H1 (cell line): ENCODE results near the gene RASSF3. TPM values are rescaled to one million over a fixed set of nuclear protein-coding genes. Genes with fewer than 3 reads are reported as not detected.

Experiments used
- CTCF ChIA-PET: fragments of 300-600 bp; sonication (Branson Sonifier 250); formaldehyde crosslinking; loops from one replicate; lab custom pipeline; 2021; ENCODE audit not compliant: partially characterized antibody; lab: Charles Lee
- POLR2A ChIA-PET: fragments of 300-600 bp; sonication (Branson Sonifier 250); formaldehyde crosslinking; loops from one replicate; lab custom pipeline; 2021; ENCODE audit warnings: inconsistent platforms; ENCODE audit not compliant: partially characterized antibody; lab: Charles Lee
- DNase-seq, 2 experiments: peaks; one replicate each; pipeline versions ENCODE4 v3.0.0 to v3.0.0-alpha.2; 2010 to 2022; ENCODE audit warnings: low spot score in 2 of 2, low read depth in 1 of 2, mixed read lengths in 1 of 2
- FAIRE-seq: peaks from 2 replicates; lab custom pipeline; 2011; peaks lifted over from hg19 to GRCh38; lab: Jason Lieb, UNC
- H2AFZ ChIP-seq: 2 replicates; pipeline ENCODE4 v1.8.1; 2012; ENCODE audit warnings: low read length, inconsistent platforms
- H2AK5ac ChIP-seq: 2 replicates; pipeline ENCODE4 v1.6.1; 2013; ENCODE audit warnings: low read depth, low read length
- H2BK120ac ChIP-seq: replicated peaks from 2 replicates; pipeline ENCODE3; 2013; ENCODE audit warnings: low read depth, low read length, inconsistent platforms
- H2BK12ac ChIP-seq: 2 replicates; pipeline ENCODE4 v1.6.1; 2013; ENCODE audit warnings: low read depth, low read length
- H2BK15ac ChIP-seq: 2 replicates; pipeline ENCODE4 v1.6.1; 2013; ENCODE audit warnings: low read length
- H2BK20ac ChIP-seq: 2 replicates; pipeline ENCODE4 v1.6.1; 2013; ENCODE audit warnings: low read length
- H2BK5ac ChIP-seq: 2 replicates; pipeline ENCODE4 v1.6.1; 2013; ENCODE audit warnings: low read depth, low read length
- H3K14ac ChIP-seq: 2 replicates; pipeline ENCODE4 v1.6.1; 2013; ENCODE audit warnings: inconsistent platforms; ENCODE audit not compliant: insufficient read length
- H3K18ac ChIP-seq: 2 replicates; pipeline ENCODE4 v1.6.1; 2013; ENCODE audit warnings: low read length; ENCODE audit errors: extremely low read depth
- H3K23ac ChIP-seq: 2 replicates; pipeline ENCODE4 v1.6.1; 2013; ENCODE audit warnings: inconsistent platforms; ENCODE audit not compliant: insufficient read length
- H3K23me2 ChIP-seq: 2 replicates; pipeline ENCODE4 v1.6.1; 2013; ENCODE audit warnings: low read depth, low read length
- H3K27ac ChIP-seq: 2 replicates; pipeline ENCODE4 v1.6.1; 2011; ENCODE audit warnings: low read depth, low read length, inconsistent platforms
- H3K27me3 ChIP-seq, 4 experiments: replicated peaks in 1 of 4; 1 replicate in 1 of 4; 2 replicates in 3 of 4; pipeline versions ENCODE4 v1.6.1 to v1.8.1; 2011 to 2013; ENCODE audit warnings: low read length in 3 of 4, mild to moderate bottlenecking in 3 of 4, inconsistent platforms in 2 of 4, mixed read lengths in 2 of 4, moderate library complexity in 1 of 4; ENCODE audit not compliant: control insufficient read depth in 3 of 4, insufficient read depth in 3 of 4; ENCODE audit errors: extremely low read depth in 1 of 4
- H3K36me3 ChIP-seq, 4 experiments: 2 replicates each; pipeline versions ENCODE4 v1.6.1 to v1.8.1; 2011 to 2013; ENCODE audit warnings: mild to moderate bottlenecking in 4 of 4, low read length in 3 of 4, moderate library complexity in 2 of 4, control low read depth in 1 of 4, inconsistent platforms in 1 of 4; ENCODE audit not compliant: insufficient read depth in 4 of 4, control insufficient read depth in 2 of 4
- H3K4ac ChIP-seq: replicated peaks from 2 replicates; pipeline ENCODE3; 2013; ENCODE audit warnings: low read length, low read depth, mixed read lengths, inconsistent platforms; ENCODE audit not compliant: insufficient read length
- H3K4me1 ChIP-seq, 4 experiments: replicated peaks in 1 of 4; 1 replicate in 1 of 4; 2 replicates in 3 of 4; pipeline versions ENCODE4 v1.6.1 to v1.8.1; 2011 to 2013; ENCODE audit warnings: low read length in 3 of 4, inconsistent platforms in 2 of 4, mixed read lengths in 1 of 4; ENCODE audit not compliant: insufficient read depth in 4 of 4, control insufficient read depth in 3 of 4
- H3K4me2 ChIP-seq, 2 experiments: 2 replicates each; pipeline versions ENCODE4 v1.6.1 to v1.8.1; 2011 to 2013; ENCODE audit warnings: low read depth in 2 of 2, low read length in 2 of 2, control low read depth in 1 of 2, inconsistent platforms in 1 of 2, mild to moderate bottlenecking in 1 of 2; ENCODE audit not compliant: insufficient read depth in 1 of 2
- H3K4me3 ChIP-seq, 4 experiments: fragments of 200-600, 300-600 bp in 1 of 4; sonication (generic), shearing (Covaris generic), sonication (Bioruptor Twin) in 1 of 4; 2 replicates each; pipeline versions ENCODE4 v1.5.1 to v1.8.1; 2011 to 2016; ENCODE audit warnings: low read length in 4 of 4, low read depth in 3 of 4, control low read depth in 2 of 4, inconsistent platforms in 2 of 4, mild to moderate bottlenecking in 2 of 4, mixed read lengths in 1 of 4, moderate library complexity in 1 of 4; ENCODE audit not compliant: insufficient read depth in 2 of 4; ENCODE audit errors: extremely low read depth in 1 of 4
- H3K56ac ChIP-seq: replicated peaks from 2 replicates; pipeline ENCODE3; 2013; ENCODE audit warnings: low read depth, mild to moderate bottlenecking, mixed read lengths, low read length, inconsistent platforms; ENCODE audit not compliant: insufficient read length
- H3K79me1 ChIP-seq: 2 replicates; pipeline ENCODE4 v1.6.1; 2013; ENCODE audit warnings: low read depth, low read length, control low read depth
- H3K79me2 ChIP-seq, 2 experiments: 2 replicates each; pipeline versions ENCODE4 v1.6.1 to v1.8.1; 2012 to 2013; ENCODE audit warnings: low read length in 2 of 2, mild to moderate bottlenecking in 2 of 2, inconsistent platforms in 1 of 2; ENCODE audit not compliant: insufficient read depth in 2 of 2, control insufficient read depth in 1 of 2
- H3K9ac ChIP-seq, 4 experiments: replicated peaks in 1 of 4; 1 replicate in 1 of 4; 2 replicates in 3 of 4; pipeline versions ENCODE4 v1.6.1 to v1.8.1; 2011 to 2013; ENCODE audit warnings: low read depth in 3 of 4, low read length in 3 of 4, control low read depth in 2 of 4, mild to moderate bottlenecking in 2 of 4, moderate library complexity in 2 of 4, inconsistent platforms in 1 of 4; ENCODE audit errors: extremely low read depth in 1 of 4
- H3K9me3 ChIP-seq, 2 experiments: 2 replicates each; pipeline versions ENCODE4 v1.6.1 to v1.8.1; 2012 to 2013; ENCODE audit warnings: mild to moderate bottlenecking in 2 of 2, moderate library complexity in 2 of 2, control low read depth in 1 of 2, inconsistent platforms in 1 of 2, low read depth in 1 of 2, low read length in 1 of 2, mixed read lengths in 1 of 2; ENCODE audit not compliant: insufficient read depth in 2 of 2
- H4K20me1 ChIP-seq, 2 experiments: replicated peaks in 1 of 2; 2 replicates each; pipeline versions ENCODE3 to v1.8.1; 2011 to 2013; ENCODE audit warnings: inconsistent platforms in 2 of 2, low read length in 2 of 2, mild to moderate bottlenecking in 1 of 2; ENCODE audit not compliant: insufficient read depth in 2 of 2, control insufficient read depth in 1 of 2
- H4K5ac ChIP-seq: 2 replicates; pipeline ENCODE4 v1.6.1; 2013; ENCODE audit warnings: low read length, low read depth, mixed read lengths, inconsistent platforms; ENCODE audit not compliant: insufficient read length
- H4K8ac ChIP-seq: 2 replicates; pipeline ENCODE4 v1.8.0; 2013; ENCODE audit warnings: mild to moderate bottlenecking, moderate library complexity, low read length, inconsistent platforms; ENCODE audit not compliant: insufficient read depth; ENCODE audit errors: extremely low read depth
- H4K91ac ChIP-seq: replicated peaks from 2 replicates; pipeline ENCODE3; 2013; ENCODE audit warnings: low read length, mixed read lengths, inconsistent platforms; ENCODE audit not compliant: insufficient read length
- CTBP2 ChIP-seq: IDR thresholded peaks from 2 replicates; pipeline ENCODE4 v1.7.0; 2011; ENCODE audit warnings: borderline replicate concordance, mild to moderate bottlenecking, moderate library complexity, mixed read lengths, low read length; ENCODE audit not compliant: insufficient read depth, insufficient read length
- NANOG ChIP-seq: IDR thresholded peaks from 2 replicates; pipeline ENCODE4 v1.6.1; 2011; ENCODE audit warnings: low read length, low read depth, mild to moderate bottlenecking, inconsistent platforms; ENCODE audit not compliant: insufficient read depth, poor library complexity, severe bottlenecking
- POLR2AphosphoS5 ChIP-seq: IDR thresholded peaks from 2 replicates; pipeline ENCODE4 v1.6.1; 2011; ENCODE audit warnings: low read depth, low read length
- RNF2 ChIP-seq: fragments of 200-900, 300-1000 bp; sonication (generic); IDR thresholded peaks from 2 replicates; pipeline ENCODE4 v1.7.1; 2016; ENCODE audit warnings: borderline replicate concordance, low read depth, mild to moderate bottlenecking, antibody characterized with exemption, low read length; ENCODE audit not compliant: poor library complexity, severe bottlenecking; ENCODE audit errors: missing control alignments
- SIRT6 ChIP-seq: IDR thresholded peaks from one replicate; pipeline ENCODE4 v1.7.1; 2012; ENCODE audit warnings: low read length, inconsistent platforms
- ZNF274 ChIP-seq: IDR thresholded peaks from 2 replicates; pipeline ENCODE4 v1.7.0; 2012; ENCODE audit warnings: low read length, borderline replicate concordance; ENCODE audit errors: extremely low read depth
- WGBS, 2 experiments: shearing (Covaris generic) in 1 of 2; methylation state at CpG; one replicate each; pipeline versions ENCODE4 v1.1.6 to v1.1.7; 2013 to 2015; ENCODE audit warnings: low lambda C conversion rate in 2 of 2, mixed read lengths in 2 of 2, inconsistent platforms in 1 of 2, low coverage in 1 of 2, missing lambda C conversion rate in 1 of 2; ENCODE audit not compliant: insufficient replicate concordance in 2 of 2, insufficient coverage in 1 of 2, insufficient read length in 1 of 2; ENCODE audit errors: extremely low coverage in 1 of 2, missing lambda C conversion rate in 1 of 2; 5-methylcytosine and 5-hydroxymethylcytosine counted together
- polyA plus RNA-seq, 7 experiments: library from polyadenylated mRNA; depleted of rRNA in 3 of 7; stranded (reverse) in 5 of 7; unstranded in 2 of 7; fragments of >200 nt in 5 of 7; fragments of 200-250 nt in 2 of 7; gene quantifications; 1 replicate in 5 of 7; 2 replicates in 1 of 7; 4 replicates in 1 of 7; pipeline versions ENCODE4 v1.2.1 to v1.2.3, GENCODE V29; 2011 to 2013; ENCODE audit warnings: missing spikeins in 2 of 7, mixed read lengths in 2 of 7
- total RNA-seq: library from RNA; stranded (reverse); fragmentation: NEBNext Ultra II Directional; extraction: Animal tissue kit (Norgen Biotek cat#: 25700); gene quantifications from 2 replicates; pipeline ENCODE4 v1.2.1, GENCODE V29; 2021

Gene RASSF3
- total and polyA plus RNA-seq, 2 of the 8 experiments (the other 6 are each of a cell fraction or from before 2014, with no cell fraction given) = 19.1 to 64.3 TPM

DNA sequence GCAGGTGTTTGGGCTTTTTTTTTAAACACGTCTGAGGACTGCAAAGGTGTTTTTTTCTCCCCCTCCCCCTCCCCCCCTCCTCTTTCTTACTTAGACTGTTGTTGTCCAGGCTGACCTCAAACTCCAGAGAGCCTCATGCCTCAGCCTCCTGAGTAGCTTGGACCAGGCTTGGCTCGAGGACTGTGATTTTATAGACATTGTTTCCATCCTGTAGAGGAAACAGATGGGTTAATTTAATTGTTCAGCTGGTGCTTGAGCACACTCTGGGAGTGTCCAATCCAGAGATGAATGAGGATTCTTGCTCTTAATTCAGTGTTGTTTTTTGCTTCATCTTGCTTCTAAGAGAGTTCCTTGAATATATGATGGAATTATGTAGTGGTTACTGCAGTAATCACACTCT is 42.1 kb downstream of the RASSF3 start:
- WGBS, 2 experiments = 83% methylated on average over 2 of the region's 2 CpGs; no CpG with 5 or more reads in 1 of the 2 experiments
- Histone ChIP-seq H3K14ac (no peak overlapping the region), H3K36me3 (no peaks in the 10 kb centered on the region), H4K91ac (no peak overlapping the region), H3K4me2 (no peak overlapping the region), H3K9me3 (no peaks in the 10 kb centered on the region), H2BK5ac (no peak overlapping the region), H4K5ac (no peak overlapping the region), H2BK120ac (no peak overlapping the region), H2BK20ac (no peak overlapping the region), H3K4me3 (no peak overlapping the region), H3K27ac (no peak overlapping the region), H3K56ac (no peak overlapping the region), H4K20me1 (peaks cover 6 to 8% of the 10 kb centered on the region in 2 experiments), H4K8ac (no peak overlapping the region), H3K27me3 (no peaks in the 10 kb centered on the region), H2AK5ac (no peak overlapping the region), H3K79me2 (peaks cover 11 to 78% of the 10 kb centered on the region in 2 experiments), H3K4me1 (peaks cover 0 to 10% (median 4%) of the 10 kb centered on the region in 4 experiments; a peak in 4 of 7 replicates), H2BK12ac (no peak overlapping the region), H3K4ac (no peak overlapping the region), H2BK15ac (no peak overlapping the region), H3K18ac (no peak overlapping the region), H3K79me1 (peaks cover 11% of the 10 kb centered on the region; the same call in 1 of the 2 replicates), H3K23me2 (no peaks in the 10 kb centered on the region), H3K23ac (no peak overlapping the region), H3K9ac (no peak overlapping the region), H2AFZ (no peak overlapping the region)
- ChIA-PET CTCF (no interaction called here), POLR2A (interaction anchor here (1.0 to 1.4 kb wide), 3 partner anchors 8 to 68 kb away, joined by 3 to 5 read pairs (median 4); no protein-coding TSS in a partner anchor)
- no peak for TF ChIP-seq RNF2
- no peak for TF ChIP-seq NANOG
- no peak for TF ChIP-seq CTBP2
- no peak for TF ChIP-seq POLR2AphosphoS5
- TF ChIP-seq ZNF274 = no peak
- TF ChIP-seq SIRT6 = no peak
- DNase-seq = no peak
- FAIRE-seq = no peak
